Measurements from ENCODE around the gene RPS27. TPM values are rescaled to one million over a fixed set of nuclear protein-coding genes. Genes with fewer than 3 reads are reported as not detected.
"Not testable (repeated sequence)": the region's sequence is repeated elsewhere in the genome, so short reads cannot be mapped to it uniquely, and the experiment has no call there.

The RPS27 gene
- total RNA-seq, 1 donor from 2014 or later = 3,463 TPM

GRCh38 chr1:154006136-154006535 is 15.6 kb downstream of the RPS27 start:
- H3K4me1 Mint-ChIP-seq = no peaks in the 10 kb centered on the region
- H3K27me3 Mint-ChIP-seq = no peaks in the 10 kb centered on the region
- ChIA-PET CTCF (no interaction called here), POLR2A (no interaction called here)
- ATAC-seq (ENCODE audit: low read depth) (no peak), DNase-seq (no peak)
- no peaks in the 10 kb centered on the region for H3K36me3 Mint-ChIP-seq (ENCODE audit: low read depth)
- H3K4me3 Mint-ChIP-seq = no peak overlapping the region
- H3K27ac Mint-ChIP-seq = no peak overlapping the region
- TF ChIP-seq CTCF (IDR thresholded peaks at IDR 0.05) = no peak
- intact Hi-C loops (cut with micrococcal nuclease) = no loop called here
- H3K9me3 Mint-ChIP-seq = no peaks in the 10 kb centered on the region

- H3K36me3 Mint-ChIP-seq (ENCODE audit: low read depth) = peaks cover 4% of the 10 kb centered on the region
- POLR2A ChIA-PET = no interaction called here
- DNase-seq (no peak), ATAC-seq (ENCODE audit: low read depth) (no peak)
- no peaks in the 10 kb centered on the region for H3K27me3 Mint-ChIP-seq
- H3K4me1 Mint-ChIP-seq = no peaks in the 10 kb centered on the region
- CTCF ChIA-PET = no interaction called here
- intact Hi-C loops (cut with micrococcal nuclease) = no loop called here
- H3K9me3 Mint-ChIP-seq = no peaks in the 10 kb centered on the region
- TF ChIP-seq CTCF (IDR thresholded peaks at IDR 0.05) = no peak
- no peak overlapping the region for H3K4me3 Mint-ChIP-seq
- H3K27ac Mint-ChIP-seq = no peak overlapping the region
Observed at GRCh38 chr1:154012129-154012528, 21.6 kb downstream of the RPS27 start.

- H3K4me1 Mint-ChIP-seq; intact Hi-C loops (cut with micrococcal nuclease); CTCF ChIA-PET: not testable (repeated sequence)
Observed at GRCh38 chr1:154012543-154012942, 22.0 kb downstream of the RPS27 start.

GRCh38 chr1:154014154-154014907 is 23.8 kb downstream of the RPS27 start:
- intact Hi-C loops (cut with micrococcal nuclease) = no loop called here
- Mint-ChIP-seq H3K36me3 (ENCODE audit: low read depth) (peaks cover 4% of the 10 kb centered on the region), H3K27me3 (no peaks in the 10 kb centered on the region), H3K9me3 (no peaks in the 10 kb centered on the region), H3K4me1 (no peaks in the 10 kb centered on the region), H3K4me3 (no peak overlapping the region), H3K27ac (no peak overlapping the region)
- ATAC-seq (ENCODE audit: low read depth) = no peak
- CTCF ChIA-PET = no interaction called here
- TF ChIP-seq CTCF (IDR thresholded peaks at IDR 0.05) = no peak
- POLR2A ChIA-PET = no interaction called here
- no peak for DNase-seq

More at GRCh38 chr1:154012543-154012942, 22.0 kb downstream of the RPS27 start:
- DNase-seq; H3K4me3 Mint-ChIP-seq; H3K36me3 Mint-ChIP-seq (ENCODE audit: low read depth); POLR2A ChIA-PET; ATAC-seq (ENCODE audit: low read depth); H3K27me3 Mint-ChIP-seq; H3K27ac Mint-ChIP-seq; H3K9me3 Mint-ChIP-seq: not testable (repeated sequence)

- TF ChIP-seq CTCF (IDR thresholded peaks at IDR 0.05) = no peak
- no peaks in the 10 kb centered on the region for H3K36me3 Mint-ChIP-seq (ENCODE audit: low read depth)
- ATAC-seq (ENCODE audit: low read depth) = no peak
- intact Hi-C loops (cut with micrococcal nuclease) = no loop called here
- H3K4me3 Mint-ChIP-seq = no peak overlapping the region
- H3K4me1 Mint-ChIP-seq = no peaks in the 10 kb centered on the region
- H3K27me3 Mint-ChIP-seq = no peaks in the 10 kb centered on the region
- H3K9me3 Mint-ChIP-seq = no peaks in the 10 kb centered on the region
- DNase-seq = no peak
- H3K27ac Mint-ChIP-seq = no peak overlapping the region
- ChIA-PET POLR2A (interaction anchor here (1.0 kb wide), 1 partner anchor 29 kb away, joined by 3 read pairs; the partner anchor contains the start of gene RPS27), CTCF (no interaction called here)
Observed at GRCh38 chr1:154019269-154019668, 28.7 kb downstream of the RPS27 start.

Data from activated B cell treated with CpG ODN at 0.5 μM for 24 hours (primary cell).